ENCODE results near the gene RNF150. TPM values are rescaled to one million over a fixed set of nuclear protein-coding genes. Genes with fewer than 3 reads are reported as not detected.

The RNF150 gene
- total and polyA plus RNA-seq, 4 experiments from 2014 or later: not detected

- no peak overlapping the region for H3K27ac ChIP-seq (ENCODE audit: low read depth, low read length)
- peaks cover 0 to 7% (median 4%) of the 10 kb centered on the region in 8 donors for H3K9me3 Mint-ChIP-seq
- no peaks in the 10 kb centered on the region for H3K36me3 ChIP-seq (ENCODE audit: insufficient read depth, low read length)
- no peak overlapping the region for H3K4me3 ChIP-seq (ENCODE audit: low read length in 2 of 2)
- ChIA-PET POLR2A (ENCODE audit: partially characterized antibody) (no interaction called here), CTCF (ENCODE audit: partially characterized antibody) (no interaction called here)
- intact Hi-C loops (cut with micrococcal nuclease): no loop called here
- H3K27me3 ChIP-seq (ENCODE audit: insufficient read depth, low read length): no peaks in the 10 kb centered on the region
- H3K27ac Mint-ChIP-seq: no peak overlapping the region
- peaks cover 0 to 1% of the 10 kb centered on the region in 2 donors for H3K27me3 Mint-ChIP-seq
- no peaks in the 10 kb centered on the region for H3K4me1 ChIP-seq (ENCODE audit: insufficient read depth, low read length)
- no peaks in the 10 kb centered on the region for H3K9me3 ChIP-seq (ENCODE audit: control insufficient read depth in 1 of 2, low read length in 2 of 2)
- H3K36me3 Mint-ChIP-seq: no peaks in the 10 kb centered on the region
- no peaks in the 10 kb centered on the region for H3K4me1 Mint-ChIP-seq
- DNase-seq: no peak
- no peak overlapping the region for H3K4me3 Mint-ChIP-seq
These were observed 180.6 kb downstream of the RNF150 start for GRCh38 chr4:140952717-140953116.

DNA sequence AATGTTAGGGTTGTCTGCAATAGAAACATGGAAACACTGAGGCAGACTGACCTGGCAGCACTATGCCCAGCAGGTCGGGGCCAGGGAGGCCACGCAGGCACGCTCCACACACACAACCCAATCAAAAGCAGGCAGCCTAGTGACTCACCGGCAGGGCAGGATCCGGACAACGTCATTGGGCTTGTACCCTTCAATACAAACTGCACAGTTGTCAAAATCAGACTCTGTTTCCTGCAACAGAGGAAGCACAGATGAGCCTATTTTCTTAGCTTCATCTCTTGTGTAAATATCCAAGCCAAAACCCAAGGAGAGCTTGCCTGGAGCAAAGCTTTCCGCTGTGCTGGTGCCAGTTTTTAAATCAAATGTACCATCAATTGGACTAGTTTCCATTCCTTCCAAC lies 185.8 kb downstream of the RNF150 start:
- DNase-seq: no peak
- H3K4me1 ChIP-seq (ENCODE audit: insufficient read depth, low read length): no peaks in the 10 kb centered on the region
- no peaks in the 10 kb centered on the region for H3K36me3 Mint-ChIP-seq
- H3K4me1 Mint-ChIP-seq: no peaks in the 10 kb centered on the region
- no peaks in the 10 kb centered on the region for H3K9me3 ChIP-seq (ENCODE audit: control insufficient read depth in 1 of 2, low read length in 2 of 2)
- no peak overlapping the region for H3K27ac ChIP-seq (ENCODE audit: low read depth, low read length)
- no peaks in the 10 kb centered on the region for H3K27me3 ChIP-seq (ENCODE audit: insufficient read depth, low read length)
- H3K4me3 ChIP-seq (ENCODE audit: low read length in 2 of 2): no peak overlapping the region
- no peaks in the 10 kb centered on the region for H3K9me3 Mint-ChIP-seq
- H3K27me3 Mint-ChIP-seq: peaks cover 0 to 2% of the 10 kb centered on the region in 2 donors
- no peak overlapping the region for H3K27ac Mint-ChIP-seq
- no peaks in the 10 kb centered on the region for H3K36me3 ChIP-seq (ENCODE audit: insufficient read depth, low read length)
- H3K4me3 Mint-ChIP-seq: no peak overlapping the region
- POLR2A ChIA-PET (ENCODE audit: partially characterized antibody): no interaction called here
- intact Hi-C loops (cut with micrococcal nuclease): no loop called here
- CTCF ChIA-PET (ENCODE audit: partially characterized antibody): no interaction called here

GRCh38 chr4:140945106-140945505 lies 188.2 kb downstream of the RNF150 start:
- ChIA-PET CTCF (ENCODE audit: partially characterized antibody) (no interaction called here), POLR2A (ENCODE audit: partially characterized antibody) (no interaction called here)
- peaks cover 0 to 2% of the 10 kb centered on the region in 2 donors for H3K27me3 Mint-ChIP-seq

GRCh38 chr4:140944572-140944971 lies 188.7 kb downstream of the RNF150 start:
- Histone ChIP-seq H3K4me3 (ENCODE audit: low read length in 2 of 2) (no peak overlapping the region), H3K27ac (ENCODE audit: low read depth, low read length) (no peak overlapping the region), H3K4me1 (ENCODE audit: insufficient read depth, low read length) (no peaks in the 10 kb centered on the region), H3K9me3 (ENCODE audit: control insufficient read depth in 1 of 2, low read length in 2 of 2) (no peaks in the 10 kb centered on the region), H3K27me3 (ENCODE audit: insufficient read depth, low read length) (no peaks in the 10 kb centered on the region), H3K36me3 (ENCODE audit: insufficient read depth, low read length) (no peaks in the 10 kb centered on the region)
- POLR2A ChIA-PET (ENCODE audit: partially characterized antibody): no interaction called here
- Mint-ChIP-seq H3K4me3 (no peak overlapping the region), H3K36me3 (no peaks in the 10 kb centered on the region), H3K27ac (no peak overlapping the region), H3K4me1 (no peaks in the 10 kb centered on the region), H3K27me3 (peaks cover 0 to 2% of the 10 kb centered on the region in 2 donors), H3K9me3 (no peaks in the 10 kb centered on the region)
- intact Hi-C loops (cut with micrococcal nuclease): no loop called here
- CTCF ChIA-PET (ENCODE audit: partially characterized antibody): no interaction called here
- no peak for DNase-seq

More at GRCh38 chr4:140945106-140945505, 188.2 kb downstream of the RNF150 start:
- no peak overlapping the region for H3K27ac ChIP-seq (ENCODE audit: low read depth, low read length)
- no peak overlapping the region for H3K27ac Mint-ChIP-seq
- no peak for DNase-seq
- no peaks in the 10 kb centered on the region for H3K36me3 ChIP-seq (ENCODE audit: insufficient read depth, low read length)
- H3K9me3 Mint-ChIP-seq: no peaks in the 10 kb centered on the region
- H3K4me1 Mint-ChIP-seq: no peaks in the 10 kb centered on the region
- intact Hi-C loops (cut with micrococcal nuclease): no loop called here
- H3K27me3 ChIP-seq (ENCODE audit: insufficient read depth, low read length): no peaks in the 10 kb centered on the region
- no peaks in the 10 kb centered on the region for H3K36me3 Mint-ChIP-seq
- H3K9me3 ChIP-seq (ENCODE audit: control insufficient read depth in 1 of 2, low read length in 2 of 2): no peaks in the 10 kb centered on the region
- H3K4me3 ChIP-seq (ENCODE audit: low read length in 2 of 2): no peak overlapping the region
- H3K4me1 ChIP-seq (ENCODE audit: insufficient read depth, low read length): no peaks in the 10 kb centered on the region
- H3K4me3 Mint-ChIP-seq: no peak overlapping the region

DNA sequence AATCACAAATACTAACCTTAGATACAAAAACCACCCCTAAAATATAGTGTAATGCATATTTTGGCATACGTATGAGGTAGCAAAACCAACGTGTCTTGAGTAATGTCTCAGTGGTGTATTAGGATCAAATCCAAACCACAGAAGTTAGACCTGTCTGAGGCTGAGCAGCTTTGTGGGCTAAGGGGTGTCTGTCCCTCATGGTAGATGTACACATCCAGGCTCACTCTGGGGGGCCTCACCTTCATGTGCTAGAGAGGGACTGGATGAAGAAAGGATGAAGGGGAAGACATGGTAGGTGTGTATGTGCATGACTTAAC lies 189.1 kb downstream of the RNF150 start:
- DNase-seq: no peak
- peaks cover 0 to 2% of the 10 kb centered on the region in 2 donors for H3K27me3 Mint-ChIP-seq
- Histone ChIP-seq H3K4me3 (ENCODE audit: low read length in 2 of 2) (no peak overlapping the region), H3K4me1 (ENCODE audit: insufficient read depth, low read length) (no peaks in the 10 kb centered on the region), H3K27ac (ENCODE audit: low read depth, low read length) (no peak overlapping the region), H3K9me3 (ENCODE audit: control insufficient read depth in 1 of 2, low read length in 2 of 2) (no peaks in the 10 kb centered on the region), H3K27me3 (ENCODE audit: insufficient read depth, low read length) (no peaks in the 10 kb centered on the region), H3K36me3 (ENCODE audit: insufficient read depth, low read length) (no peaks in the 10 kb centered on the region)
- H3K4me3 Mint-ChIP-seq: no peak overlapping the region
- peaks cover 0 to 2% (median 0%) of the 10 kb centered on the region in 8 donors for H3K9me3 Mint-ChIP-seq
- CTCF ChIA-PET (ENCODE audit: partially characterized antibody): no interaction called here
- intact Hi-C loops (cut with micrococcal nuclease): no loop called here
- H3K36me3 Mint-ChIP-seq: no peaks in the 10 kb centered on the region
- no peak overlapping the region for H3K27ac Mint-ChIP-seq
- no peaks in the 10 kb centered on the region for H3K4me1 Mint-ChIP-seq
- POLR2A ChIA-PET (ENCODE audit: partially characterized antibody): no interaction called here

DNA sequence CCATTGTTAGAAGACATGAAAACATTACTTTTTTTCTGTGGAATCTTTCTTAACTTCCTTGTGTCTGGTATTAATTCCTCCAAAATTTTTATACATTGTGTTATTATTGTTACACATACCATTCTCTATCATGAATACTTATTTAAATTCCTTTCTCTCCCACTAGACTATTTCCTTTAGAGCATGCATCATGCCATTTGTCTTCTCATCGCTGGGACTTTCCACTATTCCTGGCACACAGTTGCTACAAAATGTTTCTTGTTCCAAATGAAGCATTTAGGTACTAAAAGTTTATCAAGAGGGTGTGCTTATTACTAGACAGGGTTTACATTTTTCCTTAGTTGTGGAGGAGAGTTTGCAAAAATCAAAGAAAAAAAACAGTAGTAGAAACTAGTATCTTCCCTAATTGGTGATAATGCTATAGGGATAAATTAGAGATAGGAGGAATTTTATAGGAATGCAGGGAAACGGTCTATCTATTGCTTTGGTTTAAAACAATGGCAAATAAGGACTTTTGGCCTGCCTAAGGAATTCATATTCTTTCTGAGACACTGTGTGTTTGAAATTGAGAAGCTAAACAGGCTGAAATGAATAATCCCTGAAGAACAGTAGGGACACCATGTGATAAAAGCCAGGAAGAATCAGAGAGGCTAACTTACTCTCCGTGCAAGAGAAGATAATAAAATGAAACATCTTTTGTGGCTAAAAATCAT lies 189.6 kb downstream of the RNF150 start:
- Histone ChIP-seq H3K36me3 (ENCODE audit: insufficient read depth, low read length) (no peaks in the 10 kb centered on the region), H3K4me3 (ENCODE audit: low read length in 2 of 2) (no peak overlapping the region), H3K4me1 (ENCODE audit: insufficient read depth, low read length) (no peaks in the 10 kb centered on the region), H3K27ac (ENCODE audit: low read depth, low read length) (no peak overlapping the region), H3K27me3 (ENCODE audit: insufficient read depth, low read length) (no peaks in the 10 kb centered on the region), H3K9me3 (ENCODE audit: control insufficient read depth in 1 of 2, low read length in 2 of 2) (no peaks in the 10 kb centered on the region)
- Mint-ChIP-seq H3K36me3 (no peaks in the 10 kb centered on the region), H3K9me3 (peaks cover 0 to 2% (median 0%) of the 10 kb centered on the region in 8 donors), H3K27ac (no peak overlapping the region), H3K27me3 (peaks cover 0 to 2% of the 10 kb centered on the region in 2 donors), H3K4me3 (no peak overlapping the region), H3K4me1 (no peaks in the 10 kb centered on the region)
- CTCF ChIA-PET (ENCODE audit: partially characterized antibody): no interaction called here
- DNase-seq: no peak
- POLR2A ChIA-PET (ENCODE audit: partially characterized antibody): no interaction called here
- intact Hi-C loops (cut with micrococcal nuclease): no loop called here

DNA sequence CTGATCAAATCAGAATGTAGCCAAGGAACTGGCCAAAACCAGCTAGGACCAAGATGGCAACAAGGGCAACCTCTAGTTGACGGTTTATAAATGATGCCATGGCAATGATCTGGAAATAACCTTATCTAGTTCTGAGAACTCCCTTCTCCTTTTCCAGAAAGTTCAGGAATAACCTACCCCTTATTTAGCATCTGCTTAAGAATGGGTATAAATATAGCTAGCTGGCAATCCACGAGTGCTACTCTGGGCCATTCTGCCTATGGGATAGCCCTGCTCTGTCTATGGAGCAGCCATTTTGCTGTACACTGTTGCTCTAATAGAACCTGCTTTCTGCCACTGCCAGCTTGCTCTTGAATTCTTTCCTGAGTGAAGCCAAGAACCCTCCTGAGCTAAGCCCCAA lies 192.7 kb downstream of the RNF150 start:
- no peaks in the 10 kb centered on the region for H3K36me3 Mint-ChIP-seq
- POLR2A ChIA-PET (ENCODE audit: partially characterized antibody): no interaction called here

GRCh38 chr4:140937866-140938265 lies 195.4 kb downstream of the RNF150 start:
- no peaks in the 10 kb centered on the region for H3K9me3 ChIP-seq (ENCODE audit: control insufficient read depth in 1 of 2, low read length in 2 of 2)
- Mint-ChIP-seq H3K36me3 (no peaks in the 10 kb centered on the region), H3K27me3 (peaks cover 0 to 1% of the 10 kb centered on the region in 2 donors), H3K27ac (no peak overlapping the region), H3K9me3 (peaks cover 0 to 2% (median 0%) of the 10 kb centered on the region in 8 donors), H3K4me3 (no peak overlapping the region), H3K4me1 (no peaks in the 10 kb centered on the region)
- intact Hi-C loops (cut with micrococcal nuclease): no loop called here
- POLR2A ChIA-PET (ENCODE audit: partially characterized antibody): no interaction called here
- no peaks in the 10 kb centered on the region for H3K36me3 ChIP-seq (ENCODE audit: insufficient read depth, low read length)
- no peaks in the 10 kb centered on the region for H3K4me1 ChIP-seq (ENCODE audit: insufficient read depth, low read length)
- H3K4me3 ChIP-seq (ENCODE audit: low read length in 2 of 2): no peak overlapping the region
- CTCF ChIA-PET (ENCODE audit: partially characterized antibody): no interaction called here
- no peak for DNase-seq
- no peak overlapping the region for H3K27ac ChIP-seq (ENCODE audit: low read depth, low read length)
- H3K27me3 ChIP-seq (ENCODE audit: insufficient read depth, low read length): no peaks in the 10 kb centered on the region

More for the DNA sequence above, 192.7 kb downstream of the RNF150 start:
- Histone ChIP-seq H3K27me3 (ENCODE audit: insufficient read depth, low read length) (no peaks in the 10 kb centered on the region), H3K4me3 (ENCODE audit: low read length in 2 of 2) (no peak overlapping the region), H3K27ac (ENCODE audit: low read depth, low read length) (no peak overlapping the region), H3K9me3 (ENCODE audit: control insufficient read depth in 1 of 2, low read length in 2 of 2) (no peaks in the 10 kb centered on the region), H3K4me1 (ENCODE audit: insufficient read depth, low read length) (no peaks in the 10 kb centered on the region), H3K36me3 (ENCODE audit: insufficient read depth, low read length) (no peaks in the 10 kb centered on the region)
- Mint-ChIP-seq H3K27ac (no peak overlapping the region), H3K4me3 (no peak overlapping the region), H3K27me3 (peaks cover 0 to 4% of the 10 kb centered on the region in 2 donors), H3K4me1 (no peaks in the 10 kb centered on the region), H3K9me3 (peaks cover 0 to 2% (median 0%) of the 10 kb centered on the region in 8 donors)
- intact Hi-C loops (cut with micrococcal nuclease): no loop called here
- CTCF ChIA-PET (ENCODE audit: partially characterized antibody): no interaction called here
- DNase-seq: no peak
